IMR-90 (cell line): ENCODE data around the gene MGAT4A.

Experiments used
- CHD1 ChIP-seq: IDR thresholded peaks from 2 replicates; pipeline ENCODE4 v1.6.1; 2012; ENCODE audit warnings: low read depth, low read length, improper control_type of control experiment
- CTCF ChIP-seq: conservative IDR thresholded peaks from 2 replicates; pipeline ENCODE4 v1.5.1; 2012; ENCODE audit warnings: mild to moderate bottlenecking, low read depth, low read length, improper control_type of control experiment
- FOS ChIP-seq: fragments of 150-350 bp; IDR thresholded peaks from 2 replicates; pipeline ENCODE4 v1.6.1; 2016; ENCODE audit warnings: low read depth, low read length
- MAZ ChIP-seq: IDR thresholded peaks from 2 replicates; pipeline ENCODE4 v1.6.1; 2012; ENCODE audit warnings: low read depth, mild to moderate bottlenecking, low read length, improper control_type of control experiment, moderate library complexity, borderline replicate concordance
- MXI1 ChIP-seq: IDR thresholded peaks from 2 replicates; pipeline ENCODE4 v1.6.1; 2012; ENCODE audit warnings: low read depth, mild to moderate bottlenecking, low read length, moderate library complexity, borderline replicate concordance
- POLR2A ChIP-seq: IDR thresholded peaks from 2 replicates; pipeline ENCODE4 v1.6.1; 2012; ENCODE audit warnings: mild to moderate bottlenecking, low read depth, low read length
- RFX5 ChIP-seq: IDR thresholded peaks from 2 replicates; pipeline ENCODE4 v1.8.0; 2012; ENCODE audit warnings: low read depth, mild to moderate bottlenecking, low read length, moderate library complexity
- SMC3 ChIP-seq: fragments of 150-350 bp; IDR thresholded peaks from 2 replicates; pipeline ENCODE4 v1.6.1; 2016; ENCODE audit warnings: low read depth, mild to moderate bottlenecking, antibody characterized with exemption, low read length, moderate library complexity

- TF ChIP-seq POLR2A (no peak), CTCF (no peak), MXI1 (no peak), CHD1 (no peak), SMC3 (no peak), RFX5 (no peak), FOS (no peak), MAZ (no peak)
These were observed 41.0 kb upstream of the MGAT4A start for GRCh38 chr2:98771721-98772524.
